ENCODE results near the gene PIP4K2C. TPM values are rescaled to one million over a fixed set of nuclear protein-coding genes. Genes with fewer than 3 reads are reported as not detected.

Gene PIP4K2C
- total and polyA plus RNA-seq, 10 of the 15 experiments (the other 5 are each of a cell fraction or from before 2014, with no cell fraction given): 4.8 to 25.1 (median 14.9) TPM

DNA sequence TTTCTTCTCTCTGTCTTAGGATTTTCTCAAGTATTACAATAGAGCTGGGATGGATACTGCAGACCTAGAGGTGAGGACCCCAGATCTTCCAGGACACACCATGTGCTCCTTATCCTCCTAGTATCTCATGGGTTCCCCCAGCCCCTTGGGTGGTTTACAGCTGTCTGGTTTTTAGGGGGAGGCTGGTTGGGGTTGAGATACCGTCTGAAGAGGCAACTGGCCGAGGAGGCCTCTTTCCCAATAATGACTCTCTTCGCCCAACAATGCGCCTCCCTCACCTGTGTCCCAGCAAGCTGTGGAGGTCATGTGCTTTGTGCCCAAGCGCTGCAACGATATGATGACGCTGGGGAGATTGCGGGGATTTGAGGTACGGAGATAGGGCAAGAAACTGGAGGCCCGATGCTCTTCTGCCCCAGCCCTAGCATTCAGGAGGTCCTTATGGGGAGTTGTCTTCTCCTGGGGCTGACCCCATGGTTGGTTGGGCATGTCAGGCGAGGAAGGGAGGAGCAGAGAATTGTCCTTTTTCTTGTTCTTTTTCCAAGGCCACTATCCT lies 24.0 kb downstream of the PIP4K2C start:
- RAD21 ChIA-PET (ENCODE audit: unreplicated experiment): interaction anchor here (1.1 to 2.3 kb wide), 7 partner anchors 22 to 156 kb away, joined by 3 to 16 read pairs (median 4); partner anchors contain the start of genes GLI1 and PIP4K2C
- ATAC-seq (no peak), DNase-seq (ENCODE audit: low read depth, low spot score) (no peak), FAIRE-seq (no peak)
- Histone ChIP-seq H3K4me2 (ENCODE audit: control insufficient read depth, insufficient read depth) (no peak overlapping the region), H3K36me3 (ENCODE audit: control insufficient read depth in 2 of 2, insufficient read depth in 2 of 2, low read length in 1 of 2) (no peaks in the 10 kb centered on the region), H3K4me1 (ENCODE audit: control insufficient read depth, insufficient read depth, low read length) (peaks cover 10% of the 10 kb centered on the region), H3K27ac (ENCODE audit: control insufficient read depth, insufficient read depth) (no peak overlapping the region), H3K9me3 (replicated peaks; ENCODE audit: control insufficient read depth, insufficient read depth, low read length) (no peaks in the 10 kb centered on the region), H4K20me1 (ENCODE audit: control insufficient read depth, insufficient read depth) (no peaks in the 10 kb centered on the region), H3K9ac (ENCODE audit: control insufficient read depth, insufficient read depth, low read length) (no peak overlapping the region), H2AFZ (ENCODE audit: control insufficient read depth, low read depth, low read length) (no peak overlapping the region), H3K79me2 (ENCODE audit: control insufficient read depth, insufficient read depth, low read length) (no peaks in the 10 kb centered on the region), H3K27me3 (replicated peaks in 1 of 2; ENCODE audit: control insufficient read depth in 2 of 2, insufficient read depth in 2 of 2, low read length in 1 of 2) (peaks cover 5 to 6% of the 10 kb centered on the region in 2 experiments; a peak in 3 of 4 replicates), H3K4me3 (no peak overlapping the region)
- 73% methylated on average over 11 of the region's 11 CpGs for WGBS (ENCODE audit: insufficient coverage, insufficient replicate concordance, low lambda C conversion rate, missing lambda C conversion rate)
- in situ Hi-C loops (cut with MboI): no loop called here
- POLR2A ChIA-PET: interaction anchor here (0.8 to 2.9 kb wide), 5 partner anchors 10 to 35 kb away, joined by 3 to 13 read pairs (median 3); partner anchors contain the start of gene DTX3
- intact Hi-C loops (cut with micrococcal nuclease; ENCODE audit: unreplicated experiment): no loop called here
- TF ChIP-seq CHD1 (IDR thresholded peaks at IDR 0.05; ENCODE audit: low read depth, low read length): no peak
- no peak for TF ChIP-seq CEBPB (IDR thresholded peaks at IDR 0.05; ENCODE audit: borderline replicate concordance in 1 of 2, low read depth in 2 of 2, low read length in 2 of 2)
- TF ChIP-seq EED (IDR thresholded peaks at IDR 0.05; ENCODE audit: low read depth): no peak
- no peak for TF ChIP-seq SUPT20H (IDR thresholded peaks at IDR 0.05; ENCODE audit: borderline replicate concordance, control insufficient read depth, low read depth, low read length)
- no peak for TF ChIP-seq ZSCAN29 (IDR thresholded peaks at IDR 0.05)
- TF ChIP-seq PBX3 (IDR thresholded peaks at IDR 0.05; ENCODE audit: insufficient replicate concordance, low read depth, low read length): no peak
- no peak for TF ChIP-seq TCF3 (IDR thresholded peaks at IDR 0.05; ENCODE audit: borderline replicate concordance, insufficient read depth, low read depth, low read length)
- TF ChIP-seq PKNOX1 (IDR thresholded peaks at IDR 0.05): no peak
- TF ChIP-seq, protein P1, sequence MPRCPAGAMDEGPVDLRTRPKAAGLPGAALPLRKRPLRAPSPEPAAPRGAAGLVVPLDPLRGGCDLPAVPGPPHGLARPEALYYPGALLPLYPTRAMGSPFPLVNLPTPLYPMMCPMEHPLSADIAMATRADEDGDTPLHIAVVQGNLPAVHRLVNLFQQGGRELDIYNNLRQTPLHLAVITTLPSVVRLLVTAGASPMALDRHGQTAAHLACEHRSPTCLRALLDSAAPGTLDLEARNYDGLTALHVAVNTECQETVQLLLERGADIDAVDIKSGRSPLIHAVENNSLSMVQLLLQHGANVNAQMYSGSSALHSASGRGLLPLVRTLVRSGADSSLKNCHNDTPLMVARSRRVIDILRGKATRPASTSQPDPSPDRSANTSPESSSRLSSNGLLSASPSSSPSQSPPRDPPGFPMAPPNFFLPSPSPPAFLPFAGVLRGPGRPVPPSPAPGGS (IDR thresholded peaks at IDR 0.05; ENCODE audit: borderline replicate concordance, insufficient read depth, low read depth, low read length, poor library complexity, severe bottlenecking): no peak
- TF ChIP-seq, protein P2, sequence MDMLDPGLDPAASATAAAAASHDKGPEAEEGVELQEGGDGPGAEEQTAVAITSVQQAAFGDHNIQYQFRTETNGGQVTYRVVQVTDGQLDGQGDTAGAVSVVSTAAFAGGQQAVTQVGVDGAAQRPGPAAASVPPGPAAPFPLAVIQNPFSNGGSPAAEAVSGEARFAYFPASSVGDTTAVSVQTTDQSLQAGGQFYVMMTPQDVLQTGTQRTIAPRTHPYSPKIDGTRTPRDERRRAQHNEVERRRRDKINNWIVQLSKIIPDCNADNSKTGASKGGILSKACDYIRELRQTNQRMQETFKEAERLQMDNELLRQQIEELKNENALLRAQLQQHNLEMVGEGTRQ (IDR thresholded peaks at IDR 0.05; ENCODE audit: borderline replicate concordance, low read depth, low read length): no peak
- TF ChIP-seq FOS (IDR thresholded peaks at IDR 0.05; ENCODE audit: borderline replicate concordance, extremely low read depth, insufficient read length): no peak
- no peak for TF ChIP-seq DPF2 (IDR thresholded peaks at IDR 0.05)
- TF ChIP-seq SRF (IDR thresholded peaks at IDR 0.05; ENCODE audit: low read depth in 2 of 2, low read length in 2 of 2): no peak
- CTCF ChIA-PET: interaction anchor here (0.6 to 5.1 kb wide), 14 partner anchors 8 to 401 kb away, joined by 3 to 49 read pairs (median 4); partner anchors contain the start of gene GLI1
- no TSS peak for BruUV-seq (replicated peaks)
- SMC1A ChIA-PET (ENCODE audit: uncharacterized antibody, unreplicated experiment): interaction anchor here (1.1 to 1.6 kb wide), 9 partner anchors 7 to 156 kb away, joined by 3 to 15 read pairs (median 5); partner anchors contain the start of gene PIP4K2C
